HG03575 (cell line): ENCODE measurements around the gene TGFBR1.

ENCODE experiments used
- ATAC-seq: cut with Tn5 transposase; IDR thresholded peaks from one replicate; pipeline ENCODE4 v1.9.1; 2021; ENCODE audit not compliant: unreplicated experiment, insufficient number of reproducible peaks, low FRiP score; ENCODE audit errors: extremely low read depth

TGFBR1 gene

GRCh38 chr9:99103054-99103895, 1.6 kb upstream of the TGFBR1 start:
- ATAC-seq, result no peak

GRCh38 chr9:99103901-99104458, 933 bp upstream of the TGFBR1 start:
- no peak for ATAC-seq

- ATAC-seq, result peak; percentile 14
Observed at GRCh38 chr9:99105152-99106043, 485 bp downstream of the TGFBR1 start.

GRCh38 chr9:99106044-99106375, 1.1 kb downstream of the TGFBR1 start:
- no peak for ATAC-seq

GRCh38 chr9:99107421-99107820, 2.5 kb downstream of the TGFBR1 start:
- no peak for ATAC-seq

GRCh38 chr9:99108131-99108530, 3.2 kb downstream of the TGFBR1 start:
- ATAC-seq, result no peak

- ATAC-seq, result no peak
Observed at GRCh38 chr9:99109522-99109921, 4.6 kb downstream of the TGFBR1 start.

- no peak for ATAC-seq
Observed at GRCh38 chr9:99112750-99113413, 8.0 kb downstream of the TGFBR1 start.

- ATAC-seq, result no peak
Observed at GRCh38 chr9:99113414-99114048, 8.6 kb downstream of the TGFBR1 start.

GRCh38 chr9:99114049-99114440, 9.1 kb downstream of the TGFBR1 start:
- ATAC-seq, result no peak

GRCh38 chr9:99114846-99115500, 10.1 kb downstream of the TGFBR1 start:
- no peak for ATAC-seq

- ATAC-seq, result no peak
Observed at GRCh38 chr9:99116003-99116411, 11.1 kb downstream of the TGFBR1 start.

GRCh38 chr9:99118782-99119466, 14.0 kb downstream of the TGFBR1 start:
- ATAC-seq, result peak; percentile 89

- ATAC-seq, result no peak
Observed at GRCh38 chr9:99119976-99120655, 15.2 kb downstream of the TGFBR1 start.

- ATAC-seq, result no peak
Observed at GRCh38 chr9:99121604-99122003, 16.7 kb downstream of the TGFBR1 start.

GRCh38 chr9:99124534-99125255, 19.8 kb downstream of the TGFBR1 start:
- no peak for ATAC-seq

GRCh38 chr9:99125446-99125845, 20.5 kb downstream of the TGFBR1 start:
- ATAC-seq, result no peak
